Mononuclear cell (primary cell): ENCODE measurements around the gene MEGF11. TPM values are rescaled to one million over a fixed set of nuclear protein-coding genes. Genes with fewer than 3 reads are reported as not detected.

ENCODE experiments used
- H3K27me3 ChIP-seq: 2 replicates; pipeline ENCODE4 v1.6.0; 2011; ENCODE audit warnings: low read length, control low read depth; ENCODE audit not compliant: insufficient read depth
- H3K4me1 ChIP-seq: 2 replicates; pipeline ENCODE4 v1.5.1; 2011; ENCODE audit warnings: mild to moderate bottlenecking, low read length, control low read depth; ENCODE audit not compliant: insufficient read depth
- H3K4me3 ChIP-seq: 2 replicates; pipeline ENCODE4 v1.5.1; 2011; ENCODE audit warnings: mild to moderate bottlenecking, low read length, moderate library complexity
- H3K9me3 ChIP-seq: 2 replicates; pipeline ENCODE4 v1.5.1; 2011; ENCODE audit warnings: low read depth, mild to moderate bottlenecking, control low read depth, low read length
- total RNA-seq: library from RNA; depleted of rRNA; stranded (reverse); fragments of >200 nt; gene quantifications from one replicate; pipeline ENCODE4 v1.2.3, GENCODE V29; 2012

Gene MEGF11
- total RNA-seq, 1 donor, result not detected

DNA sequence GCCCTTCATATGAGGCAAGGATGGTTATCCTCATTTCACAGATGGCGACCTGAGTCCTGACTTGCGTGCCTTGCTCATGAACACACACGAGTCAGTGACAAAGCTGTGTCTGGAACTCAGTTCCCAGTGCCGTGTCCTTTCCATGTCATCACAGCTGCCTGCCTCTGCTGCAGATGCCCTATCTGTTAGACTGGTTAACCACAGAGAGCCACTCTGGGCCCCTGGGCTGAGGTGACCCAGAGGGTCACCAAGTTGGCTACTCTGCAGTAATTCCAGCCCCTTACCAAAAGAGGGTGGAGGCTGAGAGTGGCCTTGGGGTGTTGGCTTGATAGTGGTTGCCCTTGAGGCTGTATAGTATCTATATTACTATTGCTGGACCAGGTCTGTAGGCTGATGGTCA lies 343.2 kb downstream of the MEGF11 start:
- no peaks in the 10 kb centered on the region for H3K4me1 ChIP-seq
- H3K9me3 ChIP-seq, result no peaks in the 10 kb centered on the region
- H3K27me3 ChIP-seq, result no peaks in the 10 kb centered on the region
- H3K4me3 ChIP-seq, result no peak overlapping the region

- no peaks in the 10 kb centered on the region for H3K9me3 ChIP-seq
- H3K4me1 ChIP-seq, result no peaks in the 10 kb centered on the region
- H3K27me3 ChIP-seq, result no peaks in the 10 kb centered on the region
- H3K4me3 ChIP-seq, result no peak overlapping the region
Measured at GRCh38 chr15:65909831-65910230, 343.7 kb downstream of the MEGF11 start.

DNA sequence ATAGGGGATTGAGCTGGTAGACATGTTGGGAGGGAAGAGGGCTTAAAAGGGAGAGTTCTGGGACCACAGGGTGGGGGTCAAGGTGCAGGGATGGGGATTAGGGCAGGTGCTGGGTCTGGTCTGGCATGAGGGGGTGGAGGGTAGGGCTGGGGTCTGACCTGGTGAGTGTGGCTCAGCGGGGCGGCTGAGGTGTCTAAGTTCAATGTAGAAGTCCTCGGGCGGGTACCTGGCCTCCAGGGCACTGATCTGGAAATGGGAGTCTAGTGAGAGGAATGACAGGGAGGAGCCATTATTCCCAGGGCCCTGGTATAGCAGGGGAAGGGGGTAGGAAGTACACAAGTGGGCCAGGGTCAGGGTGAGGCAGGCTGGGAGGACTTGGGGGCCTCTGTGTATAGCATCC lies 344.7 kb downstream of the MEGF11 start:
- H3K9me3 ChIP-seq, result no peaks in the 10 kb centered on the region
- H3K4me1 ChIP-seq, result no peaks in the 10 kb centered on the region
- H3K4me3 ChIP-seq, result no peak overlapping the region
- H3K27me3 ChIP-seq, result no peaks in the 10 kb centered on the region

GRCh38 chr15:65907661-65908060 lies 345.9 kb downstream of the MEGF11 start:
- Histone ChIP-seq H3K4me3 (no peak overlapping the region), H3K4me1 (peaks cover 8% of the 10 kb centered on the region), H3K27me3 (no peaks in the 10 kb centered on the region), H3K9me3 (no peaks in the 10 kb centered on the region)

GRCh38 chr15:65906396-65906795 lies 347.2 kb downstream of the MEGF11 start:
- Histone ChIP-seq H3K4me1 (peaks cover 20% of the 10 kb centered on the region), H3K9me3 (no peaks in the 10 kb centered on the region), H3K27me3 (no peaks in the 10 kb centered on the region), H3K4me3 (no peak overlapping the region)

GRCh38 chr15:65904301-65904700 lies 349.2 kb downstream of the MEGF11 start:
- no peak overlapping the region for H3K4me3 ChIP-seq
- H3K27me3 ChIP-seq, result no peaks in the 10 kb centered on the region
- H3K9me3 ChIP-seq, result no peaks in the 10 kb centered on the region
- H3K4me1 ChIP-seq, result peaks cover 36% of the 10 kb centered on the region

GRCh38 chr15:65903296-65904073 lies 350.1 kb downstream of the MEGF11 start:
- Histone ChIP-seq H3K9me3 (no peaks in the 10 kb centered on the region), H3K27me3 (no peaks in the 10 kb centered on the region), H3K4me1 (peaks cover 36% of the 10 kb centered on the region), H3K4me3 (no peak overlapping the region)

- Histone ChIP-seq H3K27me3 (no peaks in the 10 kb centered on the region), H3K9me3 (no peaks in the 10 kb centered on the region), H3K4me3 (no peak overlapping the region), H3K4me1 (peaks cover 36% of the 10 kb centered on the region)
Measured at GRCh38 chr15:65902373-65902772, 351.2 kb downstream of the MEGF11 start.

GRCh38 chr15:65901836-65902235 lies 351.7 kb downstream of the MEGF11 start:
- Histone ChIP-seq H3K27me3 (no peaks in the 10 kb centered on the region), H3K4me1 (peaks cover 36% of the 10 kb centered on the region), H3K9me3 (no peaks in the 10 kb centered on the region), H3K4me3 (no peak overlapping the region)

DNA sequence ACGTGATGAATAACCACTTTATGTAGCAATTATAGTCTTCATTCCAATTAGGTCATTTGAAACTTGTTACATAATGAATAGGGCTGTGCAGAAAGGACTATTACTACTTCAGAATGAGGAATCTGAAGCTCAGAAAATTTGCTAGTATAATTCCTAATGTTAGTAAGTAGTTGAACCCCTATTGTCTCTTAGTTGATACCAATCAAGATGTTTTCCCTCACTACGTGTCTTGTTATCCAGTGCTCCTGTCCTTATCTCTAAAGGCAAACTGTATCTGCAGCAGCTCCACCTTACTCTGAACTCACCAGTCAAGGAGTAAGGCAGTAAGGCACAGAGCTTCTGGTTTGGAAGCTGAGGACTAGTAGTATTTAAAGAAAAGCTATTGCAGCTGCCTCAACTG lies 352.2 kb downstream of the MEGF11 start:
- no peaks in the 10 kb centered on the region for H3K27me3 ChIP-seq
- peaks cover 37% of the 10 kb centered on the region for H3K4me1 ChIP-seq
- H3K9me3 ChIP-seq, result no peaks in the 10 kb centered on the region
- no peak overlapping the region for H3K4me3 ChIP-seq

DNA sequence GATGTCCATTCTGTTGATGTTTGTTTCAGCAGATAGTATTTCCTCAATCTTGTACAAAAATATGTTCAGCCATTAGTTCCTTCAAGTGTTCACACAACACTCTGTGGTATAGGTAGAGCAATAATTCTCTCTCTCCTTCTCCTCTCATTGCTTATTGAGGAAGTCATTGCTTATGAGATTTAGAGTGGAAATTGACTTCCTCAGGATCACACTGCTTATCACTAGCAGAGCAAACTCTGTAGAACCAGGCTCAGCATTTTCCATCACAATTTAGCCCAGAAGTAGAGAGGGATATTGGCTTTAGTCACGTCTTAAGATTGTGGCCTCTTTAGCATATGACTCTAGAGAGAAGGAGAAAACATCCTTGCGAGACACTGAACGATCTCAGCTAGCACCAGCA lies 353.1 kb downstream of the MEGF11 start:
- Histone ChIP-seq H3K4me3 (no peak overlapping the region), H3K9me3 (no peaks in the 10 kb centered on the region), H3K4me1 (peaks cover 39% of the 10 kb centered on the region), H3K27me3 (no peaks in the 10 kb centered on the region)

DNA sequence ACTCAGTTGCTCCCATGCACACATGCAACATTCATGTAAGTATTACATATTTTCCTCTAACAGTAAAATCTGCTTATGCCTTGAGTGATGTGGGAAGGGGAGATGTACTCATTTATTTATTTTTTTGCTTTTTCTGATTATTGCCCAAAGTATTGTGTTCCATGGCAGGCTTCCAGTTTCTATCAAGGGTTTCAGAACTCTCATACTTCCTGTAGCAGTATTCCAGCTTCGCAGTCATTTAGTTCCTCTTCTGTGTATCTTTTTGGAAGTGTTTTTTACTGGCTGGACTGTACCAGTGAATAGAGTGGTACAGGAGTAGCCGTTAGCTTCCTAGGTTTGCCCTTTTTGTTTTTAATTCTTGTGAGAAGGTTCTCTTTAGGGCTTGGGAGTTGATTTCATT lies 357.3 kb downstream of the MEGF11 start:
- Histone ChIP-seq H3K27me3 (no peaks in the 10 kb centered on the region), H3K4me3 (no peak overlapping the region), H3K4me1 (peaks cover 17% of the 10 kb centered on the region), H3K9me3 (no peaks in the 10 kb centered on the region)

DNA sequence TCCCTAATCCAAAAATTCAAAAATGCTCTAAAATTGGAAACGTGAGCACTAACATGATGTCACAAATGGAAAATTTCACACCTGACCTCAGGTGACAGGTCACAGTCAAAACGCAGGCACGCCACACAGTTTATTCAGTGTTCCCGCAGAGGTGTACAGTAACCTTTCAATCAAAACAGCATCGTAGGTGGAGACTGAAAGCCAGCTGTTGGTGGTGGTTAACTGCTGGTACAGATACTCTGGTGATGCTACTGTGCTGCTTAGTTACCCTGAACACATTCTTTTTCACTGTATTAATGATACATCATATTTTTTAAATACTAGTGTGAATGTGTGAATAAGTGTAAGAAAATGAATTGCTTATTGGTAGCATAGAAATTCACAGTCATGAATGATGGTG lies 360.5 kb downstream of the MEGF11 start:
- Histone ChIP-seq H3K27me3 (no peaks in the 10 kb centered on the region), H3K9me3 (no peaks in the 10 kb centered on the region), H3K4me3 (no peak overlapping the region), H3K4me1 (peaks cover 3% of the 10 kb centered on the region)

DNA sequence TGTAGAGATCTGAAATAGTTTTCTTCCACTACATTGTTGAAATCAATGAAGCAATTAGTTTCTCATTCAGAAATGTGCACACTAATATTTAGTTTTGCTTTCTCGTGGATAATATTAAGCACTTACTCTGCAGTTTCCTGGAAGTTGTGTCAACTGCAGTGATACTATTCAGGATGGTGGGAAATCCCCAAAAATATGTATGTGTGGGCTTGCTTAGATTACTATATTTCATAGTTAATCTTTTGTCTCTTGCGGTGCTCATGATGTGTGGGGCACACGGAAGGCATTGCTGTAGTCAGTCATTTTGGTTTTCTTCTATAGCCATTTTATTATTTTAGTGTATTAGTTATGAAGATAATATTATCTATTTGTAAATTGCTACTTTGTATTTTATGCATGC lies 364.6 kb downstream of the MEGF11 start:
- no peaks in the 10 kb centered on the region for H3K27me3 ChIP-seq
- H3K9me3 ChIP-seq, result no peaks in the 10 kb centered on the region
- H3K4me3 ChIP-seq, result no peak overlapping the region
- peaks cover 5% of the 10 kb centered on the region for H3K4me1 ChIP-seq

DNA sequence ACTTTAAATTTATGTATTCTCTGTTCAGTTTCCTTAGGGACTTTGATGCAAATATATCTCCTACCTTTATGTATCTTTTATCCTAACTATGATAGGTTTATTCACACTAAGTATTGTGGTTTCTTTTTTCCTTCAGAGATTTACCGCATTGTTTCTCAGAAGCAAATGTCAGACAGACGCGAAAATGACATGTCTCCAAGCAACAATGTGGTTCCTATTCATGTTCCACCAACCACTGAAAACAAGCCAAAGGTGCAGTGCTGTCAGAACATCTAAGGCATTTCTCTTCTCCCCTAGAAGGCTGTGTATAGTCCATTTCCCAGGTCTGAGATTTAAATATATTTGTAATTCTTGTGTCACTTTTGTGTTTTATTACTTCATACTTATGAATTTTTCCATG lies 366.0 kb downstream of the MEGF11 start:
- no peak overlapping the region for H3K4me3 ChIP-seq
- H3K4me1 ChIP-seq, result peaks cover 11% of the 10 kb centered on the region
- H3K27me3 ChIP-seq, result no peaks in the 10 kb centered on the region
- H3K9me3 ChIP-seq, result no peaks in the 10 kb centered on the region

- Histone ChIP-seq H3K9me3 (no peaks in the 10 kb centered on the region), H3K27me3 (no peaks in the 10 kb centered on the region), H3K4me1 (peaks cover 15% of the 10 kb centered on the region), H3K4me3 (no peak overlapping the region)
Measured at GRCh38 chr15:65885668-65886218, 367.8 kb downstream of the MEGF11 start.
